SK-N-SH treated with all-trans-retinoic acid at 6 μM for 48 hours (cell line): Measurements from ENCODE around the gene LYZL6.

ENCODE experiments used
- ARNTL ChIP-seq: fragments of 450-650 bp; formaldehyde crosslinking; IDR thresholded peaks from 2 replicates; pipeline ENCODE4 v1.5.0; 2020; ENCODE audit warnings: low read depth, mild to moderate bottlenecking, moderate library complexity, borderline replicate concordance
- PATZ1 ChIP-seq: fragments of 250-450 bp; sonication (Bioruptor Pico); IDR thresholded peaks from 2 replicates; pipeline ENCODE4 v1.8.0; 2020; ENCODE audit warnings: mild to moderate bottlenecking, moderate library complexity, borderline replicate concordance
- PPARA ChIP-seq: fragments of 250-450 bp; sonication (Bioruptor Pico); IDR thresholded peaks from 2 replicates; pipeline ENCODE4 v1.5.0; 2020; ENCODE audit warnings: mild to moderate bottlenecking, borderline replicate concordance
- TCF4 ChIP-seq: fragments of 250-450 bp; sonication (Bioruptor Pico); IDR thresholded peaks from 2 replicates; pipeline ENCODE4 v1.8.0; 2021; ENCODE audit warnings: mild to moderate bottlenecking, moderate library complexity, borderline replicate concordance
- ZFP3 ChIP-seq: fragments of 250-450 bp; sonication (Bioruptor Pico); IDR thresholded peaks from 2 replicates; pipeline ENCODE4 v1.5.0; 2020; ENCODE audit warnings: mild to moderate bottlenecking, moderate library complexity
- ZFP30 ChIP-seq: fragments of 450-650 bp; formaldehyde crosslinking; IDR thresholded peaks from 2 replicates; pipeline ENCODE4 v1.5.0; 2022; ENCODE audit warnings: mild to moderate bottlenecking, moderate library complexity
- TF ChIP-seq, protein P1 (sequence below): fragments of 250-450 bp; sonication (Bioruptor Pico); IDR thresholded peaks from 2 replicates; pipeline ENCODE4 v1.8.0; 2021; ENCODE audit warnings: low read depth, mild to moderate bottlenecking, moderate library complexity, borderline replicate concordance

GRCh38 chr17:35947156-35947585, 3.7 kb upstream of the LYZL6 start:
- TF ChIP-seq TCF4 (CRISPR knock-in tag) (no peak), PATZ1 (CRISPR knock-in tag) (no peak), ARNTL (CRISPR knock-in tag) (no peak), ZFP30 (CRISPR knock-in tag) (no peak), PPARA (no peak), ZFP3 (CRISPR knock-in tag) (no peak)
- TF ChIP-seq, protein P1, sequence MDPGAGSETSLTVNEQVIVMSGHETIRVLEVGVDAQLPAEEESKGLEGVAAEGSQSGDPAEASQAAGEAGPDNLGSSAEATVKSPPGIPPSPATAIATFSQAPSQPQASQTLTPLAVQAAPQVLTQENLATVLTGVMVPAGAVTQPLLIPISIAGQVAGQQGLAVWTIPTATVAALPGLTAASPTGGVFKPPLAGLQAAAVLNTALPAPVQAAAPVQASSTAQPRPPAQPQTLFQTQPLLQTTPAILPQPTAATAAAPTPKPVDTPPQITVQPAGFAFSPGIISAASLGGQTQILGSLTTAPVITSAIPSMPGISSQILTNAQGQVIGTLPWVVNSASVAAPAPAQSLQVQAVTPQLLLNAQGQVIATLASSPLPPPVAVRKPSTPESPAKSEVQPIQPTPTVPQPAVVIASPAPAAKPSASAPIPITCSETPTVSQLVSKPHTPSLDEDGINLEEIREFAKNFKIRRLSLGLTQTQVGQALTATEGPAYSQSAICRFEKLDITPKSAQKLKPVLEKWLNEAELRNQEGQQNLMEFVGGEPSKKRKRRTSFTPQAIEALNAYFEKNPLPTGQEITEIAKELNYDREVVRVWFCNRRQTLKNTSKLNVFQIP (CRISPR knock-in tag): no peak
